Activated CD4-positive, alpha-beta T cell treated with anti-CD3 and anti-CD28 coated beads, Interleukin-2, Interleukin-6, amounts not matched to agents 100 ng/mL and 50 ng/mL, durations not matched to agents 16 hours and 8 hours (primary cell): ENCODE data around the gene ZMYND8.
"Not testable (repeated sequence)": the region's sequence is repeated elsewhere in the genome, so short reads cannot be mapped to it uniquely, and the experiment has no call there.

Experiments
- DNase-seq: peaks from one replicate; pipeline ENCODE4 v3.0.0-alpha.2; 2020

The ZMYND8 gene

GRCh38 chr20:47262365-47263013 is 94.0 kb downstream of the ZMYND8 start:
- no peak for DNase-seq

GRCh38 chr20:47262008-47262364 is 94.5 kb downstream of the ZMYND8 start:
- no peak for DNase-seq

- not testable (repeated sequence) for DNase-seq
Observed at GRCh38 chr20:47261161-47261774, 95.2 kb downstream of the ZMYND8 start.

- DNase-seq = not testable (repeated sequence)
Observed at GRCh38 chr20:47260540-47261126, 95.9 kb downstream of the ZMYND8 start.

GRCh38 chr20:47258745-47259695 is 97.5 kb downstream of the ZMYND8 start:
- DNase-seq = no peak

GRCh38 chr20:47257771-47258170 is 98.7 kb downstream of the ZMYND8 start:
- DNase-seq = no peak

GRCh38 chr20:47257256-47257655 is 99.2 kb downstream of the ZMYND8 start:
- no peak for DNase-seq

- no peak for DNase-seq
Observed at GRCh38 chr20:47256668-47257236, 99.7 kb downstream of the ZMYND8 start.

GRCh38 chr20:47253872-47254271 is 102.6 kb downstream of the ZMYND8 start:
- no peak for DNase-seq

GRCh38 chr20:47252879-47253307 is 103.6 kb downstream of the ZMYND8 start:
- no peak for DNase-seq

- DNase-seq = no peak
Observed at GRCh38 chr20:47251154-47252020, 105.1 kb downstream of the ZMYND8 start.

GRCh38 chr20:47250360-47250759 is 106.1 kb downstream of the ZMYND8 start:
- DNase-seq = no peak

GRCh38 chr20:47249913-47250312 is 106.6 kb downstream of the ZMYND8 start:
- no peak for DNase-seq

GRCh38 chr20:47248448-47248966 is 108.0 kb downstream of the ZMYND8 start:
- no peak for DNase-seq

GRCh38 chr20:47247972-47248371 is 108.5 kb downstream of the ZMYND8 start:
- DNase-seq = no peak

- DNase-seq = no peak
Observed at GRCh38 chr20:47246061-47246777, 110.3 kb downstream of the ZMYND8 start.

GRCh38 chr20:47245166-47245565 is 111.3 kb downstream of the ZMYND8 start:
- not testable (repeated sequence) for DNase-seq

GRCh38 chr20:47244451-47244850 is 112.0 kb downstream of the ZMYND8 start:
- DNase-seq = no peak

- no peak for DNase-seq
Observed at GRCh38 chr20:47243532-47244305, 112.8 kb downstream of the ZMYND8 start.

- DNase-seq = no peak
Observed at GRCh38 chr20:47243003-47243402, 113.5 kb downstream of the ZMYND8 start.
